Testis (tissue), 2 donors: Measurements from ENCODE around the gene IGF1R.

Source experiments
- POLR2A ChIP-seq: fragments of 450-650 bp; IDR thresholded peaks from one replicate; pipeline ENCODE4 v1.6.1; 2017; ENCODE audit warnings: antibody characterized with exemption, mild to moderate bottlenecking, moderate library complexity
- TF ChIP-seq, protein P1 (sequence below), 3 experiments: fragments of 450-650 bp in 2 of 3; fragments of 200-600 bp in 1 of 3; sonication (generic) in 1 of 3; IDR thresholded peaks; one replicate each; pipeline ENCODE4 v1.5.1; 2016 to 2019; ENCODE audit warnings: antibody characterized with exemption in 3 of 3, mild to moderate bottlenecking in 2 of 3, moderate library complexity in 1 of 3

DNA sequence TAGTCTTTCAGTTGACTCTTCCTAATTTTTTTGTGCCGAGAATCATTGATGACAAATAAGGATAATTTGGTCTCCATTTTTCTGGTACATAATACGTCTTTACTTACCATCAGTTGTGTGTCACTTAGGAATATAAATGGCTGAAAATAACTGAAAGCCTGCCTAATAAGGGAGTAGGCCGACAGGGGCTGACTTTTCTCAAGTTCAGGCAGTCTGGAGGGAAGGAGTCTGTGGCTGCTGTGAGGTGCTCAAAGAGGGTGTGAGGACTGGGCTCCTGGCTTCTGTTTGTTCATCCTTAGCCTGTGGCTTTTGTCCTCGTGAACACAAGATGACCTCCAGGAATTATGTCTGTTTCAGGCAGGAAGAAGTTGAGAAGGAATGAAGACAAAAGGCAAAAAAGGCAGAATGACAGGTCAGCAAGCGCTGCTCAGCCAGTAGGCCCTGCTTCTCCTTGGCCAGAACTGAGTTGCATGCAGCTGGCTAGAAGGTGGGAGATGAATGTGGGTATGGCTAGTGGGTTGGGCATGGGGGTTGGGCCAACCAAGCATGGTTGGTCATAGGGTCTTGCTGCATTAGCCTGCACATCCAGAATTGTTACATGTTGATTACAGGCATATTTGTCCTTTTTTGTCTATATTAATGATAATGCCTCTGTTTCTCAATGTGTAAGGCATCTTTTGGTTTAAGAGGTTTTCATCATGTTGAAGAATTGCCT, 29.2 kb downstream of the IGF1R start:
- TF ChIP-seq, protein P1, sequence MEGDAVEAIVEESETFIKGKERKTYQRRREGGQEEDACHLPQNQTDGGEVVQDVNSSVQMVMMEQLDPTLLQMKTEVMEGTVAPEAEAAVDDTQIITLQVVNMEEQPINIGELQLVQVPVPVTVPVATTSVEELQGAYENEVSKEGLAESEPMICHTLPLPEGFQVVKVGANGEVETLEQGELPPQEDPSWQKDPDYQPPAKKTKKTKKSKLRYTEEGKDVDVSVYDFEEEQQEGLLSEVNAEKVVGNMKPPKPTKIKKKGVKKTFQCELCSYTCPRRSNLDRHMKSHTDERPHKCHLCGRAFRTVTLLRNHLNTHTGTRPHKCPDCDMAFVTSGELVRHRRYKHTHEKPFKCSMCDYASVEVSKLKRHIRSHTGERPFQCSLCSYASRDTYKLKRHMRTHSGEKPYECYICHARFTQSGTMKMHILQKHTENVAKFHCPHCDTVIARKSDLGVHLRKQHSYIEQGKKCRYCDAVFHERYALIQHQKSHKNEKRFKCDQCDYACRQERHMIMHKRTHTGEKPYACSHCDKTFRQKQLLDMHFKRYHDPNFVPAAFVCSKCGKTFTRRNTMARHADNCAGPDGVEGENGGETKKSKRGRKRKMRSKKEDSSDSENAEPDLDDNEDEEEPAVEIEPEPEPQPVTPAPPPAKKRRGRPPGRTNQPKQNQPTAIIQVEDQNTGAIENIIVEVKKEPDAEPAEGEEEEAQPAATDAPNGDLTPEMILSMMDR (IDR thresholded peaks at IDR 0.05) = no peak
- no peak for TF ChIP-seq POLR2A
